ENCODE measurements around the gene ARHGEF37. TPM values are rescaled to one million over a fixed set of nuclear protein-coding genes. Genes with fewer than 3 reads are reported as not detected.
A peak's percentile ranks its signal among the peaks of the same experiment; 100 is the strongest.

ARHGEF37 gene
- total and polyA plus RNA-seq, 9 of the 15 experiments (the other 6 are each of a cell fraction or from before 2014, with no cell fraction given) = 0.01 to 0.27 (median 0.05) TPM

DNA sequence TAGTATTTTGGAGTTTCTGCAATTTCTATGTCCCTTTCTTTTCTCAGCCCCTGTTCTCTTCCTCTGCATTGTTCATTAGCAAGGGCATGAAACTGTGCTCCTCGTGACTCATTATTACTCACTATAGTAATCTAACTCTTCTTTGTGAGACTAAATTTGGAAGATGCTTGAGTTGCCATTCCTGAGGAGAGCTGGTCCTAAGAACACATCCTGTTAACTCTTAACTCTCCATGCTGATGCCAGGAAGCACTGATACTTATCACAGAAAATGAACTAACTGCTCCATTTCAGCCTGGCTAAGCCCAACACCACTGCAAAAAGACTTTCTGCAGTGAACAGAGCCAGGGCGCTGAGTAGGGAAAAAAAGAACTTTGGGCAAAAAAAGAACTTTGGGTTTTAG, 19.4 kb upstream of the ARHGEF37 start (continued):
- TF ChIP-seq, protein P1, sequence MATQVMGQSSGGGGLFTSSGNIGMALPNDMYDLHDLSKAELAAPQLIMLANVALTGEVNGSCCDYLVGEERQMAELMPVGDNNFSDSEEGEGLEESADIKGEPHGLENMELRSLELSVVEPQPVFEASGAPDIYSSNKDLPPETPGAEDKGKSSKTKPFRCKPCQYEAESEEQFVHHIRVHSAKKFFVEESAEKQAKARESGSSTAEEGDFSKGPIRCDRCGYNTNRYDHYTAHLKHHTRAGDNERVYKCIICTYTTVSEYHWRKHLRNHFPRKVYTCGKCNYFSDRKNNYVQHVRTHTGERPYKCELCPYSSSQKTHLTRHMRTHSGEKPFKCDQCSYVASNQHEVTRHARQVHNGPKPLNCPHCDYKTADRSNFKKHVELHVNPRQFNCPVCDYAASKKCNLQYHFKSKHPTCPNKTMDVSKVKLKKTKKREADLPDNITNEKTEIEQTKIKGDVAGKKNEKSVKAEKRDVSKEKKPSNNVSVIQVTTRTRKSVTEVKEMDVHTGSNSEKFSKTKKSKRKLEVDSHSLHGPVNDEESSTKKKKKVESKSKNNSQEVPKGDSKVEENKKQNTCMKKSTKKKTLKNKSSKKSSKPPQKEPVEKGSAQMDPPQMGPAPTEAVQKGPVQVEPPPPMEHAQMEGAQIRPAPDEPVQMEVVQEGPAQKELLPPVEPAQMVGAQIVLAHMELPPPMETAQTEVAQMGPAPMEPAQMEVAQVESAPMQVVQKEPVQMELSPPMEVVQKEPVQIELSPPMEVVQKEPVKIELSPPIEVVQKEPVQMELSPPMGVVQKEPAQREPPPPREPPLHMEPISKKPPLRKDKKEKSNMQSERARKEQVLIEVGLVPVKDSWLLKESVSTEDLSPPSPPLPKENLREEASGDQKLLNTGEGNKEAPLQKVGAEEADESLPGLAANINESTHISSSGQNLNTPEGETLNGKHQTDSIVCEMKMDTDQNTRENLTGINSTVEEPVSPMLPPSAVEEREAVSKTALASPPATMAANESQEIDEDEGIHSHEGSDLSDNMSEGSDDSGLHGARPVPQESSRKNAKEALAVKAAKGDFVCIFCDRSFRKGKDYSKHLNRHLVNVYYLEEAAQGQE (IDR thresholded peaks at IDR 0.05; ENCODE audit: borderline replicate concordance) = 0 out of 2 replicates have a peak, but pooled peaks have one; percentile 16
- TF ChIP-seq, protein P1 (CRISPR knock-in tag; IDR thresholded peaks at IDR 0.05; ENCODE audit: low read depth) = no peak
- TF ChIP-seq ZNF311 (CRISPR knock-in tag; IDR thresholded peaks at IDR 0.05) (no peak), ZNF589 (CRISPR knock-in tag; IDR thresholded peaks at IDR 0.05; ENCODE audit: low read depth) (peak; percentile 86), MTA1 (IDR thresholded peaks at IDR 0.05; ENCODE audit: borderline replicate concordance) (no peak), ATF7 (IDR thresholded peaks at IDR 0.05) (0 out of 2 replicates have a peak, but pooled peaks have one; percentile 35), ZNF354B (CRISPR knock-in tag; IDR thresholded peaks at IDR 0.05) (no peak), JUN (IDR thresholded peaks at IDR 0.05; ENCODE audit: borderline replicate concordance, low read depth, low read length) (peak; percentile 88), JUN (CRISPR knock-in tag; IDR thresholded peaks at IDR 0.05; ENCODE audit: borderline replicate concordance) (no peak), CBFA2T3 (IDR thresholded peaks at IDR 0.05) (no peak), ZNF175 (CRISPR knock-in tag; IDR thresholded peaks at IDR 0.05; ENCODE audit: low read depth) (peak; percentile 88), ZNF24 (IDR thresholded peaks at IDR 0.05) (peak; percentile 12; the same call in 1 of the 2 replicates), ADNP (tag; IDR thresholded peaks at IDR 0.05) (0 out of 2 replicates have a peak, but pooled peaks have one; percentile 7), KDM1A (IDR thresholded peaks at IDR 0.05) (peak in 1 of 2 experiments; percentile 8; a peak in 1 of 4 replicates), SMARCC2 (IDR thresholded peaks at IDR 0.05; ENCODE audit: low read depth) (peak; percentile 60; the same call in 1 of the 2 replicates), ELF1 (tag; IDR thresholded peaks at IDR 0.05) (peak; percentile 55), L3MBTL2 (IDR thresholded peaks at IDR 0.05) (0 out of 2 replicates have a peak, but pooled peaks have one; percentile 15), ZNF316 (IDR thresholded peaks at IDR 0.05) (peak; percentile 30; the same call in 1 of the 2 replicates), ETV5 (CRISPR knock-in tag; IDR thresholded peaks at IDR 0.05; ENCODE audit: low read depth) (peak; percentile 92), MEF2A (IDR thresholded peaks at IDR 0.05; ENCODE audit: control insufficient read depth, low read depth, low read length) (peak; percentile 59; the same call in 1 of the 2 replicates)

Data from K562 (cell line).